Progenitor cell of endocrine pancreas (in vitro differentiated cells): Measurements from ENCODE around the gene ZDHHC8. TPM values are rescaled to one million over a fixed set of nuclear protein-coding genes. Genes with fewer than 3 reads are reported as not detected.

Experiments
- DNase-seq: peaks from one replicate; pipeline ENCODE4 v3.0.0; 2021; ENCODE audit warnings: low spot score; ENCODE audit not compliant: unreplicated experiment
- H3K27ac Mint-ChIP-seq: 2 replicates; pipeline ENCODE4 v1.8.0; 2021; ENCODE audit warnings: mild to moderate bottlenecking, moderate library complexity, mixed read lengths
- H3K27me3 Mint-ChIP-seq: 2 replicates; pipeline ENCODE4 v1.8.0; 2021; ENCODE audit warnings: mixed read lengths
- H3K36me3 Mint-ChIP-seq: 2 replicates; pipeline ENCODE4 v1.8.0; 2022; ENCODE audit warnings: mixed read lengths; ENCODE audit not compliant: insufficient read depth
- H3K4me1 Mint-ChIP-seq: 2 replicates; pipeline ENCODE4 v1.8.0; 2021; ENCODE audit warnings: low read depth, mixed read lengths
- H3K4me3 Mint-ChIP-seq: 2 replicates; pipeline ENCODE4 v1.8.0; 2021; ENCODE audit warnings: low read depth, mild to moderate bottlenecking, moderate library complexity, mixed read lengths
- H3K9me3 Mint-ChIP-seq: 2 replicates; pipeline ENCODE4 v1.8.0; 2021; ENCODE audit warnings: low read depth, mixed read lengths
- total RNA-seq: library from RNA; stranded (reverse); gene quantifications from 2 replicates; pipeline ENCODE4 v1.2.1, GENCODE V29; 2021
- TF ChIP-seq, protein P1 (sequence below): fragments of 200-600 bp; sonication (generic); IDR thresholded peaks from one replicate; pipeline ENCODE4 v1.5.0; 2021; ENCODE audit warnings: antibody characterized with exemption, mild to moderate bottlenecking; ENCODE audit not compliant: unreplicated experiment

The ZDHHC8 gene
- total RNA-seq, 1 donor from 2014 or later, result 82.1 TPM

DNA sequence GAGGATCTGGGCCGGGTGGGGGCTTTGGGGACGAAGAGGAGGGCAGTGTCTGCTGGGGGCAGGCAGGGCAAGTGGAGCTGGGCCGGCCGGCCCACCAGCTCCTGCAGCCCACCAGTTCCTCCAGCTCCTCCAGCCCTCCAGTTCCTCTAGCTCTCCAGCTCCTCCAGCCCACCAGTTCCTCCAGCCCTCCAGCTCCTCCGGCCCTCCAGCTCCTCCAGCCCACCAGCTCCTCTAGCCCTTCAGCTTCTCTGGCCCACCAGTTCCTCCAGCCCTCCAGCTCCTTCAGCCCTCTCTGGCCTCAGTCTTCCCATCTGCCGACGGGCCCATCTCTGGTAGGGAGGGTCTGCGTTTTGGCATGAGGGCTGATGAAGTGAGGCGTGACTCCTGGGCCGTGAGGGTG, 28.4 kb downstream of the ZDHHC8 start:
- no peak for DNase-seq
- Mint-ChIP-seq H3K36me3 (no peaks in the 10 kb centered on the region), H3K9me3 (no peaks in the 10 kb centered on the region), H3K27ac (no peak overlapping the region), H3K27me3 (no peaks in the 10 kb centered on the region), H3K4me3 (no peak overlapping the region), H3K4me1 (peaks cover 7% of the 10 kb centered on the region)
- TF ChIP-seq, protein P1, sequence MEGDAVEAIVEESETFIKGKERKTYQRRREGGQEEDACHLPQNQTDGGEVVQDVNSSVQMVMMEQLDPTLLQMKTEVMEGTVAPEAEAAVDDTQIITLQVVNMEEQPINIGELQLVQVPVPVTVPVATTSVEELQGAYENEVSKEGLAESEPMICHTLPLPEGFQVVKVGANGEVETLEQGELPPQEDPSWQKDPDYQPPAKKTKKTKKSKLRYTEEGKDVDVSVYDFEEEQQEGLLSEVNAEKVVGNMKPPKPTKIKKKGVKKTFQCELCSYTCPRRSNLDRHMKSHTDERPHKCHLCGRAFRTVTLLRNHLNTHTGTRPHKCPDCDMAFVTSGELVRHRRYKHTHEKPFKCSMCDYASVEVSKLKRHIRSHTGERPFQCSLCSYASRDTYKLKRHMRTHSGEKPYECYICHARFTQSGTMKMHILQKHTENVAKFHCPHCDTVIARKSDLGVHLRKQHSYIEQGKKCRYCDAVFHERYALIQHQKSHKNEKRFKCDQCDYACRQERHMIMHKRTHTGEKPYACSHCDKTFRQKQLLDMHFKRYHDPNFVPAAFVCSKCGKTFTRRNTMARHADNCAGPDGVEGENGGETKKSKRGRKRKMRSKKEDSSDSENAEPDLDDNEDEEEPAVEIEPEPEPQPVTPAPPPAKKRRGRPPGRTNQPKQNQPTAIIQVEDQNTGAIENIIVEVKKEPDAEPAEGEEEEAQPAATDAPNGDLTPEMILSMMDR, result no peak

DNA sequence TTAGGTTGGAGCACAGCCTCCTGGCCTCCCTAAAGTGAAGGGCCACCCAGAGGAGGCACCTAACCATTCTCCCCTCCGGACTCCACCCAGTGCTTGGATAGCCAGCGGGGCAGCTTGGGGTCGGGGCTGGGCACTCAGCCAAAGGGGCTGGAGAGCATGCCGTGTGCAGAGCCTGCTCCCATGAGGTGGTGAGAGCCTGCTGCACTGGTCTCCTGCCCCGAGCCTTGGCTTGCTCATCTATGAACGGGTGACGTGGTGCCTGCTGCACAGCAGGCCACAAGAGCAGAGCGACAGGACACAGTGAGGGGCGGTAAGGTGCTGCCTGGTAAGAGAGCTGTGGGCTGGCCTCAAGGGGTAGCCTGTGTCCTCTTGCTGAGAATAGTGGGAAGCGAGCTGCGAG, 33.3 kb downstream of the ZDHHC8 start:
- no peaks in the 10 kb centered on the region for H3K27me3 Mint-ChIP-seq
- no peaks in the 10 kb centered on the region for H3K4me1 Mint-ChIP-seq
- H3K4me3 Mint-ChIP-seq, result no peak overlapping the region
- no peak for DNase-seq
- H3K36me3 Mint-ChIP-seq, result no peaks in the 10 kb centered on the region
- H3K9me3 Mint-ChIP-seq, result no peaks in the 10 kb centered on the region
- TF ChIP-seq, protein P1, result no peak
- H3K27ac Mint-ChIP-seq, result no peak overlapping the region

DNA sequence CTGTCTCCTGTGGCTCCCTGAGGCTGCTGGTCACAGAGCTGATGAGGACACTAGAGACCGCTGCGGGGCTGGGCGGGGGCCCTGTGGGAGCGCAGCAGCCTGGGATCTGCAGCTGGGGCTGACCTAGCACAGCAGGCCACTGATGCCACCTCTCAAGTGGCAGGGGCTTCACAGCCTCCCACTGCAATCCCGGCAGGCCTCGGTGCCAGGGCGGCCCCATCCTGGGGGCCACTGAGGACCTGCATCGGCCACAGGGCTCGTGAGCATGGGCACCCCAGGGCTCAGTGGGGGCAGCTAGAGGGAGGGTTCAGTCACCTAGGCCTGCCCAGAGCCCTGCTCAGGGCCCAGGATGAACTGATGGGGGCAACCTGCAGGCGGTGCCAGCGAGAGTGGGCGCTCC, 33.8 kb downstream of the ZDHHC8 start:
- H3K27ac Mint-ChIP-seq, result no peak overlapping the region
- no peaks in the 10 kb centered on the region for H3K36me3 Mint-ChIP-seq
- TF ChIP-seq, protein P1, result no peak

GRCh38 chr22:20165913-20166312, 34.3 kb downstream of the ZDHHC8 start:
- Mint-ChIP-seq H3K27ac (no peak overlapping the region), H3K36me3 (no peaks in the 10 kb centered on the region), H3K9me3 (no peaks in the 10 kb centered on the region), H3K4me3 (no peak overlapping the region), H3K27me3 (no peaks in the 10 kb centered on the region), H3K4me1 (no peaks in the 10 kb centered on the region)
- DNase-seq, result no peak
- TF ChIP-seq, protein P1, result no peak

More for the DNA sequence above, 33.8 kb downstream of the ZDHHC8 start:
- H3K27me3 Mint-ChIP-seq, result no peaks in the 10 kb centered on the region
- no peaks in the 10 kb centered on the region for H3K4me1 Mint-ChIP-seq
- H3K9me3 Mint-ChIP-seq, result no peaks in the 10 kb centered on the region
- DNase-seq, result no peak
- H3K4me3 Mint-ChIP-seq, result no peak overlapping the region

GRCh38 chr22:20166703-20167102, 35.1 kb downstream of the ZDHHC8 start:
- TF ChIP-seq, protein P1, result no peak
- H3K4me3 Mint-ChIP-seq, result no peak overlapping the region
- H3K9me3 Mint-ChIP-seq, result no peaks in the 10 kb centered on the region
- H3K36me3 Mint-ChIP-seq, result no peaks in the 10 kb centered on the region
- DNase-seq, result no peak
- H3K27ac Mint-ChIP-seq, result no peak overlapping the region
- no peaks in the 10 kb centered on the region for H3K27me3 Mint-ChIP-seq
- H3K4me1 Mint-ChIP-seq, result no peaks in the 10 kb centered on the region
